Lung (tissue), 12 donors: ENCODE measurements around the gene NAV1. TPM values are rescaled to one million over a fixed set of nuclear protein-coding genes. Genes with fewer than 3 reads are reported as not detected.
A peak's percentile ranks its signal among the peaks of the same experiment; 100 is the strongest.

ENCODE experiments used
- ATAC-seq: fragments of 200-7000 bp; cut with Tn5 transposase; one replicate; pipeline ENCODE4 v1.9.1; 2020; ENCODE audit warnings: moderate number of reproducible peaks; ENCODE audit not compliant: insufficient read depth, low FRiP score
- DNase-seq, 3 donors: peaks; one replicate each; pipeline ENCODE4 v3.0.0-alpha.2; 2013 to 2017
- H3K27ac ChIP-seq, 2 donors: one replicate each; pipeline ENCODE4 v1.5.1; 2013; ENCODE audit warnings: mild to moderate bottlenecking in 2 of 2, moderate library complexity in 2 of 2, control low read depth in 1 of 2, inconsistent platforms in 1 of 2, low read depth in 1 of 2, low read length in 1 of 2
- H3K27me3 ChIP-seq, 3 donors: one replicate each; pipeline ENCODE4 v1.5.1; 2013; ENCODE audit warnings: low read length in 2 of 3; ENCODE audit not compliant: control insufficient read depth in 3 of 3, insufficient read depth in 3 of 3
- H3K36me3 ChIP-seq, 4 donors: one replicate each; pipeline ENCODE4 v1.5.1; 2013; ENCODE audit warnings: low read length in 4 of 4, mild to moderate bottlenecking in 1 of 4, moderate library complexity in 1 of 4; ENCODE audit not compliant: control insufficient read depth in 4 of 4, insufficient read depth in 4 of 4
- H3K4me1 ChIP-seq, 5 donors: one replicate each; pipeline ENCODE4 v1.5.1; 2013; ENCODE audit warnings: low read length in 5 of 5, mild to moderate bottlenecking in 2 of 5, moderate library complexity in 1 of 5; ENCODE audit not compliant: control insufficient read depth in 5 of 5, insufficient read depth in 5 of 5
- H3K4me3 ChIP-seq: one replicate; pipeline ENCODE4 v1.5.1; 2013; ENCODE audit warnings: mild to moderate bottlenecking, control low read depth, moderate library complexity
- H3K9ac ChIP-seq, 2 donors: one replicate each; pipeline ENCODE4 v1.5.1; 2013; ENCODE audit warnings: low read length in 2 of 2, control low read depth in 1 of 2; ENCODE audit not compliant: insufficient read depth in 1 of 2
- H3K9me3 ChIP-seq, 4 donors: one replicate each; pipeline ENCODE4 v1.5.1; 2013; ENCODE audit warnings: low read length in 3 of 4, mild to moderate bottlenecking in 1 of 4, moderate library complexity in 1 of 4; ENCODE audit not compliant: control insufficient read depth in 4 of 4, insufficient read depth in 3 of 4
- WGBS, 2 donors: extraction: QIAGEN DNeasy Blood & Tissue Kit; methylation state at CpG; one replicate each; pipeline ENCODE4 v1.1.7; 2013; 5-methylcytosine and 5-hydroxymethylcytosine counted together
- polyA plus RNA-seq, 2 donors: library from polyadenylated mRNA; stranded (reverse); fragments of 200-250 nt; gene quantifications; one replicate each; pipeline ENCODE4 v1.2.1, GENCODE V29; 2013
- total RNA-seq, 2 donors: library from RNA; depleted of rRNA in 1 of 2; stranded (reverse); fragments of >200 nt in 1 of 2; gene quantifications; one replicate each; pipeline ENCODE4 v1.2.1, GENCODE V29; 2014 to 2021
- TF ChIP-seq, protein P1 (sequence below): IDR thresholded peaks from 2 replicates; pipeline ENCODE4 v1.5.1; 2012; ENCODE audit warnings: mild to moderate bottlenecking; ENCODE audit errors: control extremely low read depth, extremely low read depth
- donor health status: control.
- donor health status: control.
- donor health status: Bipolar disorder and iron deficiency.
- donor health status: healthy.
- donor health status: DM: yes; HTN: yes; CAD: no.

Gene NAV1
- total and polyA plus RNA-seq, 4 donors, result 6.5 to 38.6 (median 17.9) TPM

DNA sequence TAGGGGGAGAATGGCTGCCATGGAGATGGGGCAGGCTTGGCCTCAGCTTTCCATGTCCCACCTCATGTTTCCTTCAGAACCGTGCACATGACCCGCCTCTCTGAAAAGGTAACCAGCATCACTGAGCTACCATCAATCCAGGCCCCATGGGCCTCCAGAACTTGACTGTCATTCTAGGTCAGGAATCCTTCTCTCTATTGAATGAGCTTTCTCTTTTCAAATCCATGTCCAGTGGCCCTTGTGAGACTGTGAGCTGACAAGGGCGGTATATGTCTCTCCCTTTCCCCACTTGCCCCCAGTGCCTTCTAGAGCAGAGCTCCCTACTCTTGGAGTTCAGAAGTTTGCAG lies 36.4 kb upstream of the NAV1 start:
- ATAC-seq, result no peak
- Histone ChIP-seq H3K9me3 (no peaks in the 10 kb centered on the region), H3K9ac (no peak overlapping the region), H3K27ac (peak overlapping the region in 1 of 2 donors; percentile 79), H3K4me1 (peaks cover 5 to 78% (median 52%) of the 10 kb centered on the region in 5 donors), H3K4me3 (no peak overlapping the region), H3K36me3 (peaks cover 0 to 7% (median 5%) of the 10 kb centered on the region in 4 donors), H3K27me3 (no peaks in the 10 kb centered on the region)
- 64 to 78% methylated on average over 3 of the region's 3 CpGs for WGBS, 2 donors
- DNase-seq, result peak in 1 of 3 donors; percentile 9
- TF ChIP-seq, protein P1, sequence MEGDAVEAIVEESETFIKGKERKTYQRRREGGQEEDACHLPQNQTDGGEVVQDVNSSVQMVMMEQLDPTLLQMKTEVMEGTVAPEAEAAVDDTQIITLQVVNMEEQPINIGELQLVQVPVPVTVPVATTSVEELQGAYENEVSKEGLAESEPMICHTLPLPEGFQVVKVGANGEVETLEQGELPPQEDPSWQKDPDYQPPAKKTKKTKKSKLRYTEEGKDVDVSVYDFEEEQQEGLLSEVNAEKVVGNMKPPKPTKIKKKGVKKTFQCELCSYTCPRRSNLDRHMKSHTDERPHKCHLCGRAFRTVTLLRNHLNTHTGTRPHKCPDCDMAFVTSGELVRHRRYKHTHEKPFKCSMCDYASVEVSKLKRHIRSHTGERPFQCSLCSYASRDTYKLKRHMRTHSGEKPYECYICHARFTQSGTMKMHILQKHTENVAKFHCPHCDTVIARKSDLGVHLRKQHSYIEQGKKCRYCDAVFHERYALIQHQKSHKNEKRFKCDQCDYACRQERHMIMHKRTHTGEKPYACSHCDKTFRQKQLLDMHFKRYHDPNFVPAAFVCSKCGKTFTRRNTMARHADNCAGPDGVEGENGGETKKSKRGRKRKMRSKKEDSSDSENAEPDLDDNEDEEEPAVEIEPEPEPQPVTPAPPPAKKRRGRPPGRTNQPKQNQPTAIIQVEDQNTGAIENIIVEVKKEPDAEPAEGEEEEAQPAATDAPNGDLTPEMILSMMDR, result no peak

DNA sequence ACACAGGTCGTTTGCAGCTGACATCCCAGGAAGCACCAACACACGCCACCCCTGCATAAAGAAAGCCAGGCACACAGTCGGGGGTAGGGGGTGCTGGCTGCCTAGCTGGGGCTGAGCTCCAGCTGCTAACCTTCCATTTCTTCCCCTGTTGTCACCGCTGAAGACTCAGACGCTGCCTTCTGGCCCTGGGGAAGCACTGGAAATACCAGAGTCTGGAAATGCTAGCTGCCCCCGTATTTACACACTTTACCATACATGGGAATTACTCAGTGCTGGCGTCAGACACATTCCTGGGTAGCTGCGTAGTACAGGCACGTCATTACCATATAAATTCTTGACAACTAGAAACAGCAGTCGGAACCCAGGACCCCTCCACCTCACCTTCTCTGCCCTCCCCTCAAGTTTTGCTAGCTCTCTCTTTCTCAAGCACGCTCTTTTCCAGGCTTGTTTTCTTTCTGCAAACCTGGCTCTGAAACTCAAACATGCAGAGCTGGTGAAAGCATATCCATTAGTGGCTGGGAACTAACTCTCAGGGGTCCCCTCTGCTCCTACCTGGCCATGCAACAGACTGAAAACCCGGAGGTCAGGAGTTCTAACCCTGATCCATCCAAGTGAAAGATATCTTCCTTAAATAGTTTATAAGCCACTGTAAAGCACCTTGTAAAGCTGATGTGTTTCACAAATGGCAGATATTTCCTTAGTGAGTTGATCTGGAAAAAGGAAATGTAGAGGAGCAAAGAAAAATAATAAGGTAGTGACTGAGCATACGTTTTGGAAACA lies 35.3 kb upstream of the NAV1 start:
- DNase-seq, result peak; percentile 87 to 91 (median 89)
- TF ChIP-seq, protein P1, result no peak
- Histone ChIP-seq H3K27ac (peak overlapping the region; percentile 24 to 94), H3K27me3 (no peaks in the 10 kb centered on the region), H3K4me3 (peak overlapping the region; percentile 28), H3K36me3 (peaks cover 0 to 7% (median 3%) of the 10 kb centered on the region in 4 donors), H3K9ac (peak overlapping the region; percentile 33 to 89), H3K9me3 (no peaks in the 10 kb centered on the region), H3K4me1 (peaks cover 5 to 81% (median 50%) of the 10 kb centered on the region in 5 donors)
- 34 to 62% methylated on average over 13 of the region's 13 CpGs for WGBS, 2 donors
- ATAC-seq, result no peak

DNA sequence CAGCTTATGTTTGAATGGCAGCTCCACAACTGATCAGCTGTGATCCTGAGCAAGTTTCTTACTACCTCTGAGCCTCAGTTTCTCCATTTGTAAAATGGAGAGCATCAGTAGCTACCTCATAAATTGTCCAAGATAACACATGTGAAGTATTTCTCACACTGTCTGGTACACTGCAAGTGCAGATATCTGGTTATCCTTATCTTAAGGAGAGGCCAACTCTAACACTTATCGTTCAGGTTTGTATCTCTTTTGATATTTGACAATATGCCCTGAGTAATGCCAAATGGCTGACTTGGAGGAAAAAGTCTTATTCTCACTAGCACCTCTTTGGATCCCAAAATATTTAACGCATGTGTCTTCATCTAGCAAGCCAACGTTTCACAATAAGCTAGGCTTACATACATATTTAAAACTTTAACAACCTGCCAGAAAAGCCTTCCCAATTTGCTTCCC lies 34.7 kb upstream of the NAV1 start:
- no peaks in the 10 kb centered on the region for H3K9me3 ChIP-seq
- DNase-seq, result peak in 2 of 3 donors; percentile 35 to 51
- H3K4me3 ChIP-seq, result no peak overlapping the region
- peak overlapping the region in 1 of 2 donors; percentile 89 for H3K9ac ChIP-seq
- H3K36me3 ChIP-seq, result peaks cover 0 to 7% (median 2%) of the 10 kb centered on the region in 4 donors
- ATAC-seq, result no peak
- H3K4me1 ChIP-seq, result peaks cover 5 to 75% (median 44%) of the 10 kb centered on the region in 5 donors
- H3K27ac ChIP-seq, result peak overlapping the region; percentile 24 to 98
- no peaks in the 10 kb centered on the region for H3K27me3 ChIP-seq
- TF ChIP-seq, protein P1, result no peak
- WGBS, 2 donors, result 58 to 70% methylated on average over 3 of the region's 3 CpGs
